WTC11 (cell line): Measurements from ENCODE around the gene SEMA6B.

ENCODE experiments used
- CTCF ChIP-seq: fragments of 200-600 bp; IDR thresholded peaks from 2 replicates; pipeline ENCODE4 v1.8.0; 2022; ENCODE audit warnings: antibody characterized with exemption
- GABPB1 ChIP-seq: sonication (generic); formaldehyde crosslinking; IDR thresholded peaks from 2 replicates; pipeline ENCODE4 v1.8.1; 2023; ENCODE audit warnings: mild to moderate bottlenecking, missing genetic modification reagents
- IRF2 ChIP-seq: sonication (generic); formaldehyde crosslinking; IDR thresholded peaks from 2 replicates; pipeline ENCODE4 v1.8.0; 2022; ENCODE audit warnings: low read depth, missing genetic modification reagents, borderline replicate concordance
- MXD4 ChIP-seq: fragments of 250-450 bp; sonication (Bioruptor Pico); IDR thresholded peaks from 2 replicates; pipeline ENCODE4 v1.8.0; 2021; ENCODE audit warnings: mild to moderate bottlenecking, moderate library complexity, borderline replicate concordance
- NFE2L1 ChIP-seq: sonication (generic); formaldehyde crosslinking; IDR thresholded peaks from 2 replicates; pipeline ENCODE4 v1.8.1; 2023; ENCODE audit warnings: missing genetic modification reagents
- NR2C2 ChIP-seq: sonication (generic); formaldehyde crosslinking; IDR thresholded peaks from 2 replicates; pipeline ENCODE4 v1.8.0; 2022; ENCODE audit warnings: mild to moderate bottlenecking, missing genetic modification reagents
- NR3C1 ChIP-seq: sonication (generic); formaldehyde crosslinking; conservative IDR thresholded peaks from 2 replicates; pipeline ENCODE4 v1.8.1; 2023; ENCODE audit warnings: low read depth, mild to moderate bottlenecking, missing genetic modification reagents
- TF ChIP-seq, protein P1 (sequence below): sonication (generic); formaldehyde crosslinking; IDR thresholded peaks from 2 replicates; pipeline ENCODE4 v1.8.0; 2022; ENCODE audit warnings: missing genetic modification reagents
- TF ChIP-seq, protein P2 (sequence below): sonication (generic); formaldehyde crosslinking; IDR thresholded peaks from 2 replicates; pipeline ENCODE4 v1.8.0; 2023; ENCODE audit warnings: missing genetic modification reagents, mild to moderate bottlenecking, borderline replicate concordance

GRCh38 chr19:4493929-4494690 is 65.4 kb downstream of the SEMA6B start:
- TF ChIP-seq CTCF (no peak), IRF2 (CRISPR knock-in tag) (no peak), NR3C1 (no peak), GABPB1 (CRISPR knock-in tag) (no peak), MXD4 (CRISPR knock-in tag) (no peak), NFE2L1 (CRISPR knock-in tag) (no peak), NR2C2 (CRISPR knock-in tag) (no peak)
- TF ChIP-seq, protein P1, sequence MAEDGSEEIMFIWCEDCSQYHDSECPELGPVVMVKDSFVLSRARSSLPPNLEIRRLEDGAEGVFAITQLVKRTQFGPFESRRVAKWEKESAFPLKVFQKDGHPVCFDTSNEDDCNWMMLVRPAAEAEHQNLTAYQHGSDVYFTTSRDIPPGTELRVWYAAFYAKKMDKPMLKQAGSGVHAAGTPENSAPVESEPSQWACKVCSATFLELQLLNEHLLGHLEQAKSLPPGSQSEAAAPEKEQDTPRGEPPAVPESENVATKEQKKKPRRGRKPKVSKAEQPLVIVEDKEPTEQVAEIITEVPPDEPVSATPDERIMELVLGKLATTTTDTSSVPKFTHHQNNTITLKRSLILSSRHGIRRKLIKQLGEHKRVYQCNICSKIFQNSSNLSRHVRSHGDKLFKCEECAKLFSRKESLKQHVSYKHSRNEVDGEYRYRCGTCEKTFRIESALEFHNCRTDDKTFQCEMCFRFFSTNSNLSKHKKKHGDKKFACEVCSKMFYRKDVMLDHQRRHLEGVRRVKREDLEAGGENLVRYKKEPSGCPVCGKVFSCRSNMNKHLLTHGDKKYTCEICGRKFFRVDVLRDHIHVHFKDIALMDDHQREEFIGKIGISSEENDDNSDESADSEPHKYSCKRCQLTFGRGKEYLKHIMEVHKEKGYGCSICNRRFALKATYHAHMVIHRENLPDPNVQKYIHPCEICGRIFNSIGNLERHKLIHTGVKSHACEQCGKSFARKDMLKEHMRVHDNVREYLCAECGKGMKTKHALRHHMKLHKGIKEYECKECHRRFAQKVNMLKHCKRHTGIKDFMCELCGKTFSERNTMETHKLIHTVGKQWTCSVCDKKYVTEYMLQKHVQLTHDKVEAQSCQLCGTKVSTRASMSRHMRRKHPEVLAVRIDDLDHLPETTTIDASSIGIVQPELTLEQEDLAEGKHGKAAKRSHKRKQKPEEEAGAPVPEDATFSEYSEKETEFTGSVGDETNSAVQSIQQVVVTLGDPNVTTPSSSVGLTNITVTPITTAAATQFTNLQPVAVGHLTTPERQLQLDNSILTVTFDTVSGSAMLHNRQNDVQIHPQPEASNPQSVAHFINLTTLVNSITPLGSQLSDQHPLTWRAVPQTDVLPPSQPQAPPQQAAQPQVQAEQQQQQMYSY (CRISPR knock-in tag) = no peak
- TF ChIP-seq, protein P2, sequence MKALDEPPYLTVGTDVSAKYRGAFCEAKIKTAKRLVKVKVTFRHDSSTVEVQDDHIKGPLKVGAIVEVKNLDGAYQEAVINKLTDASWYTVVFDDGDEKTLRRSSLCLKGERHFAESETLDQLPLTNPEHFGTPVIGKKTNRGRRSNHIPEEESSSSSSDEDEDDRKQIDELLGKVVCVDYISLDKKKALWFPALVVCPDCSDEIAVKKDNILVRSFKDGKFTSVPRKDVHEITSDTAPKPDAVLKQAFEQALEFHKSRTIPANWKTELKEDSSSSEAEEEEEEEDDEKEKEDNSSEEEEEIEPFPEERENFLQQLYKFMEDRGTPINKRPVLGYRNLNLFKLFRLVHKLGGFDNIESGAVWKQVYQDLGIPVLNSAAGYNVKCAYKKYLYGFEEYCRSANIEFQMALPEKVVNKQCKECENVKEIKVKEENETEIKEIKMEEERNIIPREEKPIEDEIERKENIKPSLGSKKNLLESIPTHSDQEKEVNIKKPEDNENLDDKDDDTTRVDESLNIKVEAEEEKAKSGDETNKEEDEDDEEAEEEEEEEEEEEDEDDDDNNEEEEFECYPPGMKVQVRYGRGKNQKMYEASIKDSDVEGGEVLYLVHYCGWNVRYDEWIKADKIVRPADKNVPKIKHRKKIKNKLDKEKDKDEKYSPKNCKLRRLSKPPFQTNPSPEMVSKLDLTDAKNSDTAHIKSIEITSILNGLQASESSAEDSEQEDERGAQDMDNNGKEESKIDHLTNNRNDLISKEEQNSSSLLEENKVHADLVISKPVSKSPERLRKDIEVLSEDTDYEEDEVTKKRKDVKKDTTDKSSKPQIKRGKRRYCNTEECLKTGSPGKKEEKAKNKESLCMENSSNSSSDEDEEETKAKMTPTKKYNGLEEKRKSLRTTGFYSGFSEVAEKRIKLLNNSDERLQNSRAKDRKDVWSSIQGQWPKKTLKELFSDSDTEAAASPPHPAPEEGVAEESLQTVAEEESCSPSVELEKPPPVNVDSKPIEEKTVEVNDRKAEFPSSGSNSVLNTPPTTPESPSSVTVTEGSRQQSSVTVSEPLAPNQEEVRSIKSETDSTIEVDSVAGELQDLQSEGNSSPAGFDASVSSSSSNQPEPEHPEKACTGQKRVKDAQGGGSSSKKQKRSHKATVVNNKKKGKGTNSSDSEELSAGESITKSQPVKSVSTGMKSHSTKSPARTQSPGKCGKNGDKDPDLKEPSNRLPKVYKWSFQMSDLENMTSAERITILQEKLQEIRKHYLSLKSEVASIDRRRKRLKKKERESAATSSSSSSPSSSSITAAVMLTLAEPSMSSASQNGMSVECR (CRISPR knock-in tag) = no peak
